HUES64 (cell line): ENCODE results near the gene DNM3.

Experiments
- H3K27ac ChIP-seq: 2 replicates; pipeline ENCODE4 v1.7.0; 2013; ENCODE audit warnings: low read depth, low read length, inconsistent platforms
- H3K27me3 ChIP-seq: 2 replicates; pipeline ENCODE4 v1.6.1; 2013; ENCODE audit warnings: mild to moderate bottlenecking, low read length; ENCODE audit not compliant: insufficient read depth
- H3K36me3 ChIP-seq: 2 replicates; pipeline ENCODE4 v1.6.1; 2013; ENCODE audit warnings: mild to moderate bottlenecking, low read length; ENCODE audit not compliant: insufficient read depth
- H3K4me1 ChIP-seq: 2 replicates; pipeline ENCODE4 v1.6.1; 2013; ENCODE audit warnings: mild to moderate bottlenecking, low read length, moderate library complexity; ENCODE audit not compliant: insufficient read depth
- H3K4me3 ChIP-seq: 2 replicates; pipeline ENCODE4 v1.5.1; 2013; ENCODE audit warnings: mild to moderate bottlenecking, low read length, moderate library complexity
- H3K9ac ChIP-seq: 2 replicates; pipeline ENCODE4 v1.6.1; 2013; ENCODE audit warnings: mild to moderate bottlenecking, low read depth, low read length
- H3K9me3 ChIP-seq: 2 replicates; pipeline ENCODE4 v1.6.1; 2013; ENCODE audit warnings: low read depth, low read length; ENCODE audit not compliant: insufficient read depth
- WGBS: fragments of 150-250, 120-280 bp; methylation state at CpG from one replicate; pipeline ENCODE4 v1.1.7; 2013; ENCODE audit warnings: missing lambda C conversion rate; 5-methylcytosine and 5-hydroxymethylcytosine counted together

Gene DNM3

DNA sequence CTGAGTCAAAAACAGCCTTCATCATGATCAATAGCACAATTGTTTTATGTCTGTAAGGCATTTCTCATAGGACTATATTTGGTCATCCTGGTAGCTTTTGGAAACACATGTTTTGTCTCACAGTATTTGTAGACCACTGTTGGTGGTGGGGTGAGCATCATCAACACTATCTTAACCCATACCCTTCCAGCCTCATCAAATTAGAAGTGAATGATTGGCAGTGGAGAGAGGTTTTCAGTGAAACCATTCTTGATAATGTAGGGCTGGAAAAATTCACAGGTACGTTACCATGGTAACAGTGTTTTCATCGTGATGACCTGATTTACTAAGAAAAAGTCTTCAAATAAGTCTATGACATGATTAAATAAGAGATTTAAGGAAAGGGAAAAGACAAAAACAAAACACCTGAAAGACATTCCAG lies 533.9 kb downstream of the DNM3 start:
- Histone ChIP-seq H3K4me1 (no peaks in the 10 kb centered on the region), H3K27me3 (no peaks in the 10 kb centered on the region), H3K27ac (no peak overlapping the region), H3K4me3 (no peak overlapping the region), H3K9ac (no peak overlapping the region), H3K9me3 (no peaks in the 10 kb centered on the region), H3K36me3 (no peaks in the 10 kb centered on the region)
- 87% methylated on average over 2 of the region's 2 CpGs for WGBS

DNA sequence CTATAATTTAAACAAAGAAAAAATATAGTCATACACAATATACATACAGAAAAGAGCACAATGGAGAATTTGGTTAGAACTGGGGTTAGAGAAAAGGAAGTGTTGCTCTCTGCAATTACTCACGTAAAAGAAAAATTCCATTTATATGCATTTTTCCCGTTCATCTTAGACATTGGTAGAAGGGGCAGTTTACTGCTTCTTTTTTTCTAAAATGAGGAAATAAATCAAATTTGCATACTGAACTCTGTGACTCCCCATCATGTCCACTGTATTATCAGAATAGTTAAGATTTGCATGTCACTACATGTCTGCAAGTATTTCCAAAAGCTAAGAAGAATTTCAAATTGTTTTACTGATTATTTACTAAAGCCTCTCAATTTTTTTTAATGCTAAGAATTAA lies 535.1 kb downstream of the DNM3 start:
- Histone ChIP-seq H3K4me1 (peaks cover 7% of the 10 kb centered on the region; the same call in 1 of the 2 replicates), H3K36me3 (no peaks in the 10 kb centered on the region), H3K4me3 (no peak overlapping the region), H3K27me3 (no peaks in the 10 kb centered on the region), H3K27ac (no peak overlapping the region), H3K9me3 (no peaks in the 10 kb centered on the region), H3K9ac (no peak overlapping the region)
- WGBS: 100% methylated on average over 1 of the region's 2 CpGs

- peaks cover 18% of the 10 kb centered on the region for H3K4me1 ChIP-seq
- no peaks in the 10 kb centered on the region for H3K9me3 ChIP-seq
- H3K36me3 ChIP-seq: no peaks in the 10 kb centered on the region
- H3K9ac ChIP-seq: no peak overlapping the region
- no peaks in the 10 kb centered on the region for H3K27me3 ChIP-seq
- H3K27ac ChIP-seq: no peak overlapping the region
- H3K4me3 ChIP-seq: no peak overlapping the region
These were observed 536.3 kb downstream of the DNM3 start for GRCh38 chr1:172377565-172377964.

GRCh38 chr1:172378109-172378760 lies 536.9 kb downstream of the DNM3 start:
- H3K9me3 ChIP-seq: no peaks in the 10 kb centered on the region
- H3K4me1 ChIP-seq: peaks cover 25% of the 10 kb centered on the region
- no peak overlapping the region for H3K4me3 ChIP-seq
- no peak overlapping the region for H3K9ac ChIP-seq
- H3K27me3 ChIP-seq: no peaks in the 10 kb centered on the region
- no peak overlapping the region for H3K27ac ChIP-seq
- WGBS: 91% methylated on average over 1 of the region's 1 CpG
- no peaks in the 10 kb centered on the region for H3K36me3 ChIP-seq

DNA sequence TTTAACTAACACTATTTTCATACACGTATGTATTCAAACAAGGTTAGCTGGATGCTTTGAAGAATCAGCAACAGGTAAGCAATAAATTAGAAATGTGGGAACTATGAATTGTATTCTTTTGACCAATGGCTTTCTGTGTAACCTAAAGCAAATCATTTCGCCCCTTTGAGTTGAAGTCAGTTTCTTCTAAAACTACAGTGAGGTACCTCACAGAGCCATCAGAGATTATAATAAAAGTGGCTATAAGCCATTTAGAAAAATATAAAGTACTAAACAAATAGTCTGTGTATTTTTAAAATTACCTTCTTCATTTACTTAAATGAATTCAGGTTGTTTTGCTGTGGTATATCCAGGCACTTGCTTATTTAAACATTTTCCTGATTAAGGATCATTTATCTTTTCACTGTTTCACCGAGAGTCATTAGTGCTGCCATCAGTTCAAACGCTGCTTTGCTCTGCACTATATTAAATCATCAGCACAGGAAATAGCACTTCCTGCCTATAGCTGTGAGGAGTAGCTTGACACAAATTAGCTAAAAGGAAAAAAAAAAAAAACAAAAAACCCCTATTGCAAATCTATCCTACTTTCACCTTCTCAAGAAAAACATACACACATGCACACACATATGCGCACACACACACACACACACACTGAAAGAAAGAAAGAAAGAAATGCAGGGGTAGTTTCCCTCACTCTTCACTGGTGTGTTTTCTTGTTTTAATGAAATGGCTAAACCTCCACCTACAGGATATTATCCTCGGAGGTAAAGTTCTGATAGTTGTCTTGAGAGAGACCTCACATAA lies 539.3 kb downstream of the DNM3 start:
- H3K36me3 ChIP-seq: no peaks in the 10 kb centered on the region
- no peaks in the 10 kb centered on the region for H3K27me3 ChIP-seq
- no peaks in the 10 kb centered on the region for H3K9me3 ChIP-seq
- H3K27ac ChIP-seq: no peak overlapping the region; the same call in 1 of the 2 replicates
- H3K4me1 ChIP-seq: peaks cover 38% of the 10 kb centered on the region
- no peak overlapping the region for H3K9ac ChIP-seq
- 80% methylated on average over 5 of the region's 6 CpGs for WGBS
- no peak overlapping the region for H3K4me3 ChIP-seq

- Histone ChIP-seq H3K36me3 (no peaks in the 10 kb centered on the region), H3K9ac (no peak overlapping the region), H3K27me3 (no peaks in the 10 kb centered on the region), H3K4me1 (peaks cover 38% of the 10 kb centered on the region), H3K9me3 (no peaks in the 10 kb centered on the region), H3K4me3 (no peak overlapping the region), H3K27ac (no peak overlapping the region)
- whole genome bisulfite sequencing: 86% methylated on average over 2 of the region's 2 CpGs
These were observed 540.6 kb downstream of the DNM3 start for GRCh38 chr1:172381946-172382345.

- peaks cover 38% of the 10 kb centered on the region for H3K4me1 ChIP-seq
- 100% methylated on average over 1 of the region's 1 CpG for WGBS
- no peak overlapping the region for H3K4me3 ChIP-seq
- no peak overlapping the region for H3K9ac ChIP-seq
- H3K36me3 ChIP-seq: no peaks in the 10 kb centered on the region
- no peak overlapping the region for H3K27ac ChIP-seq
- no peaks in the 10 kb centered on the region for H3K9me3 ChIP-seq
- no peaks in the 10 kb centered on the region for H3K27me3 ChIP-seq
These were observed 541.1 kb downstream of the DNM3 start for GRCh38 chr1:172382406-172382805.

GRCh38 chr1:172382990-172383389 lies 541.7 kb downstream of the DNM3 start:
- H3K27ac ChIP-seq: no peak overlapping the region
- H3K36me3 ChIP-seq: no peaks in the 10 kb centered on the region
- 62% methylated on average over 2 of the region's 4 CpGs for WGBS
- no peaks in the 10 kb centered on the region for H3K27me3 ChIP-seq
- no peak overlapping the region for H3K9ac ChIP-seq
- H3K9me3 ChIP-seq: no peaks in the 10 kb centered on the region
- peaks cover 38% of the 10 kb centered on the region for H3K4me1 ChIP-seq
- H3K4me3 ChIP-seq: no peak overlapping the region

DNA sequence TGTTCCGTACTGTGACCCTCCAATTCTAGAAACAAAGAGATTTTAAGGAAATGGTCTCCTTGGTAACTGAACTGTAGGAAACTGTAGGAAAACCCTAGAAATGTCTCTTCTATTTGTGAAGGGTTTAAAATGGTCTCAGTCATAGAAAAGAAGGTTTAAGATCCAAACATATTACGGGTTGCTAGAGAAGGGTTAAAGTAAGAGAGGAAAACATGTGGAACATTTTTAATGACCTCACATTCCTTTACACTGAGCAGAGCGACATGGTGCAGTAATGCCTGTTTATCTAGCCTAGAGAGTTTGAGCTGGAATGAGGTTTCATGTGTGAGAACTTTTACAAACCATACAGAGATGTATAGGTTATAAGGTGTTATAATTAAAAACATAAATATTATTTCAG lies 542.2 kb downstream of the DNM3 start:
- Histone ChIP-seq H3K9ac (no peak overlapping the region), H3K27ac (no peak overlapping the region), H3K9me3 (no peaks in the 10 kb centered on the region), H3K36me3 (no peaks in the 10 kb centered on the region), H3K27me3 (no peaks in the 10 kb centered on the region), H3K4me3 (no peak overlapping the region), H3K4me1 (peaks cover 38% of the 10 kb centered on the region)
- 97% methylated on average over 2 of the region's 3 CpGs for WGBS

GRCh38 chr1:172384656-172385055 lies 543.4 kb downstream of the DNM3 start:
- H3K27me3 ChIP-seq: no peaks in the 10 kb centered on the region
- no peaks in the 10 kb centered on the region for H3K9me3 ChIP-seq

GRCh38 chr1:172386046-172386445 lies 544.7 kb downstream of the DNM3 start:
- Histone ChIP-seq H3K27ac (no peak overlapping the region), H3K4me3 (no peak overlapping the region), H3K4me1 (peaks cover 44% of the 10 kb centered on the region), H3K36me3 (no peaks in the 10 kb centered on the region), H3K9ac (no peak overlapping the region), H3K9me3 (no peaks in the 10 kb centered on the region), H3K27me3 (no peaks in the 10 kb centered on the region)
- no CpG with 5 or more reads among the region's 2 CpGs for WGBS

More at GRCh38 chr1:172384656-172385055, 543.4 kb downstream of the DNM3 start:
- Histone ChIP-seq H3K27ac (no peak overlapping the region), H3K4me3 (no peak overlapping the region), H3K36me3 (no peaks in the 10 kb centered on the region), H3K9ac (no peak overlapping the region), H3K4me1 (peaks cover 38% of the 10 kb centered on the region)
- WGBS: 100% methylated on average over 1 of the region's 1 CpG
